OCI-M2 (cell line): ENCODE results near the gene COL28A1.
"Not testable (repeated sequence)": the region's sequence is repeated elsewhere in the genome, so short reads cannot be mapped to it uniquely, and the experiment has no call there.

ENCODE experiments used
- DNase-seq: peaks from one replicate; lab custom pipeline; 2025; ENCODE audit not compliant: unreplicated experiment; lab: John Stamatoyannopoulos, UW

Gene COL28A1

DNA sequence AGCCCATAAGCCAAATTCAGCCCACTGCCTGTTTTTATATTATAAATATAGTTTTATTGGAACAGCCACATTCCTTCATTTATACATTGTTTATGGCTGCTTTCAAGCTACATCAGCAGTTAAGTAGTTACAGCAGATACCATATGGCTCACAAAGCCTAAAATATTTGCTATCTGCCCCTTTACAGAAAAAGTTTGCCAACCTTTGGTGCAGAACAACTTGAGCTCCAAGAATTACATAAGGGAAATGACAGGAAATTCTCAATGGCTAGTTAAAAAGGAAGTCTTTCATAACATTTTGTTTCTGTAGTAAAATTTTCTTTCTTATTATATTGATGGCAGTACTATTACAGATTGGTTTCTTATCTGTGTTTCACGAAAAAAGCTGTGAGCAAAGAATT, 59.3 kb downstream of the COL28A1 start:
- no peak for DNase-seq

DNA sequence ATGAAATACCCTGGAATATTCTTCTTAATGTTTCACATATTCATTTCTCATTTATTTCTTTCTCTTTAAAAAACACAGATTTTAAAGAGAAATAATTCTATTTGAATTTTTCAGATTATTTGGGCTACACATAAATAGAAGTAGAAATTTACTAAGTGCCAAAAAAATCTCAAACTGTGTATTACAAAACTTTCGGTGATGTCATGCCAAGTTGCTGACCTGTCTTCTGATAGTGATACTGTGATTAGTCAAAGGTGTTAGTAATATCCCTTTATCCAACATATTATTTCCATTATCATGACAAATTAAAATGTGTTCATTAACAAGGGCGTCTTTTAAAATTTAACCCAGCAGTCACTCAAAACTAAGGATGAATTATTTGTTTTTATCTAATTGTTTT, 60.1 kb downstream of the COL28A1 start:
- DNase-seq: no peak

DNA sequence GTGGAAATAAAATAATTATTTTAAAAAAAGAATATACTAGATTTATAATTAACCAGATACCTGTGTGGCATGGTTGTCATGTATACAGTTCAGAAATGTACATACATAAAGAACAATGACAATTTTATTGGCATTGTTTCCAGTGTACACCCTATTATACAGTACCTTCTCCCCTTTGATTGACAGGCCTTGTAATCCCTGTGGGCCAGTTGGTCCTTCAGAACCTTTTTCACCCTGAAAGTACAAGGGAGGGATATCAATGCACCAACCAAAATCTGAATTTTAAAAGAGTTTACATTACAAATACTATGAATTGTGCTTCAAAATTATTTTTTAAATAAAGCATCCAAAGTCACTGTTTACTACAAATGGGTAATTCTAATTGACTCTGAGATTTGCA, 61.2 kb downstream of the COL28A1 start:
- no peak for DNase-seq

DNA sequence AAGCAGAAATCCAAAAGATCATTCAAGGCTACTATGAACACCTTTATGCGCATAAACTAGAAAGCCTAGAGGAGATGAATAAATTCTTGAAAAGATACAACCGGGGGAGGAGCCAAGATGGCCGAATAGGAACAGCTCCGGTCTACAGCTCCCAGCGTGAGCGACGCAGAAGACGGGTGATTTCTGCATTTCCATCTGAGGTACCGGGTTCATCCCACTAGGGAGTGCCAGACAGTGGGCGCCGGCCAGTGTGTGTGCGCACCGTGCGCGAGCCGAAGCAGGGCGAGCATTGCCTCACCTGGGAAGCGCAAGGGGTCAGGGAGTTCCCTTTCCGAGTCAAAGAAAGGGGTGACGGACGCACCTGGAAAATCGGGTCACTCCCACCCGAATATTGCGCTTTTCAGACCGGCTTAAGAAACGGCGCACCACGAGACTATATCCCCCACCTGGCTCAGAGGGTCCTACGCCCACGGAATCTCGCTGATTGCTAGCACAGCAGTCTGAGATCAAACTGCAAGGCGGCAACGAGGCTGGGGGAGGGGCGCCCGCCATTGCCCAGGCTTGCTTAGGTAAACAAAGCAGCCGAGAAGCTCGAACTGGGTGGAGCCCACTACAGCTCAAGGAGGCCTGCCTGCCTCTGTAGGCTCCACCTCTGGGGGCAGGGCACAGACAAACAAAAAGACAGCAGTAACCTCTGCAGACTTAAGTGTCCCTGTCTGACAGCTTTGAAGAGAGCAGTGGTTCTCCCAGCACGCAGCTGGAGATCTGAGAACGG, 70.5 kb downstream of the COL28A1 start:
- DNase-seq: not testable (repeated sequence)

DNA sequence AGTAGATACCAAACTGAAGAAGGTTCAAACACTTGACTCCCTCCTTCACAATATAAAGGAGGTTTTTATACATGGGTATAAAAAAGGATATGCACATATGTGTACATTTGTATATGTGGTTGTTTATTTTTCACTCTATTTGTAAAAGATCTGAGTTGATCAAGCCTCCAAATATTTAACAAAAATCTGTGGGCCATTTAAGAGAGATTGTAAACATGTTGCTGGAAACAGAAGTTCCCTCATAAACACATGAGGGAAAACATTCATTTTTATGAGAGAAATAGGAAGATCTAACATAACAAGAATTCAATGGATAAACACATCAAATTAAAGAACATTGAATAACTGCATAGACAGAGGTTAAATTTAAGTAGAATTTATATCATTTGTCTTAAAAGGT, 81.7 kb downstream of the COL28A1 start:
- DNase-seq: no peak

DNA sequence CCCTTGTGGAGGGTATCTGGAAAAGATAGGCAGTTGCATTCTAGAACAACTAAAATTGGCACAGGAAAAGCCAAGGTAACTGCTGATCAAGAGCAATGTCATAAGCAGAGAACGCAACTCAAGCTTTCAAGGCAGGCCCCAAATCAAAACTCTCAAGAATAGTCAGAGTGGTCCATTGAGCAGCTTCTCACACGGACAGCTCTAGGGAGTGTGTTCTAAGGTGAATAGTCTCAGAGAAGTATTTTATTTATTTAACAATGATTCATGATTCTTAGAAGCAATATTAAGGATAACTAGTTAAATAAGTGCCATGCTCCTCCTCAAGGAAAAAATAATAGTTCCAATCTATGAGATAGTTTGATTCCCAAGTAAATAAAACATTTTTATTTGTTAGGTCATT, 83.0 kb downstream of the COL28A1 start:
- DNase-seq: no peak

DNA sequence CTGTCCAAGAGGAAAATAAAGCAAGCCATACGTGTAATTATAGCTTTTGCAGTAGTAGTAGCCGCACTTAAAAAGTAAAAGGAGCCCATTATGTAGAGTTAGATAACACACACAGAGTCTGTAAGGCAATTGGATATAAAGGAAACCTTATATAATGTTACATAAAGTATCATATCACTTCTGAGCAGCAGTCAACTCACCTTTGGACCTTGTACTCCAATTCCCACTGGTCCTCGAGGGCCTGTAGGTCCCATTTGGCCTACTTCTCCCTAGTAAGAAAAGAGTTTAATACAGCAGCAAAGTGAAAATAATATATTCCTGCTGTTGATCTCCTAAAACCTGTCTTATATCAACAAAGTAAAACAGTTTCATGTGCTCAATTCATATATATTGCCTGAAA, 83.6 kb downstream of the COL28A1 start:
- no peak for DNase-seq

DNA sequence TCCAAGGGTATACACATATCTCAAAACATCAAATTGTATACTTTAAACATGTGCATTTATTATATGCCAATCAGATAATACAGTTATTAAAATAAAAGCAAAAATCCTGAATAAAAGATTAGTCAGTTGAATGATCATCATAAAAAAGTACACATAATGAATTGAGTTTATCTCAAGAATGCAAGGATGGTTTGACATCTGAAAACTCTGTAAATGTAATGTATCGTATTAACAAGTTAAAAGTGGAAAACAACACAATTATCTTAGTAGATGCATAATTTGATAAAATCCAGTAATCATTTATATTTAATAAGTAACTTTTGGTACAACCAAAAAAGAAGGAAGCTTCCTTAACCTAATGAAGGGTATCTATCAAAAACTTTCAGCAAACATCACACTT, 86.6 kb downstream of the COL28A1 start:
- DNase-seq: no peak

DNA sequence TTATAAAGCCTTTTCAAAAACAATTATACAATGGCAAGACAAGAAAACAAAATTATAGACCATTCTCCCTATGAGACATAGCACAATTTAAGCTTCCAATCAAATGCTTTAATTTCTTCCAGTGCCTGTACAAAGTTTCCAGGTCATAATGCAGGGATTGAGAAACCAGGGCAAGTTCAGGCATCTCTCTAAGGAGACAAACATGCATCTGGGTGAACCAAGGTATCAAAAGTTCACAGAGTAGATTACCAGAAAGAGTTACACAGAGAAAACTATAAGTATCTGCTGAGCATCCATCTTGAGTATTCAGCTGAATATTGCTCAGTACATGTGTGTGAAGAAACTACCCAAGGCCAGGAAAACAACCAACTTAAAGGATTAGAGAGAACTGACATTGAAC, 89.1 kb downstream of the COL28A1 start:
- DNase-seq: no peak

DNA sequence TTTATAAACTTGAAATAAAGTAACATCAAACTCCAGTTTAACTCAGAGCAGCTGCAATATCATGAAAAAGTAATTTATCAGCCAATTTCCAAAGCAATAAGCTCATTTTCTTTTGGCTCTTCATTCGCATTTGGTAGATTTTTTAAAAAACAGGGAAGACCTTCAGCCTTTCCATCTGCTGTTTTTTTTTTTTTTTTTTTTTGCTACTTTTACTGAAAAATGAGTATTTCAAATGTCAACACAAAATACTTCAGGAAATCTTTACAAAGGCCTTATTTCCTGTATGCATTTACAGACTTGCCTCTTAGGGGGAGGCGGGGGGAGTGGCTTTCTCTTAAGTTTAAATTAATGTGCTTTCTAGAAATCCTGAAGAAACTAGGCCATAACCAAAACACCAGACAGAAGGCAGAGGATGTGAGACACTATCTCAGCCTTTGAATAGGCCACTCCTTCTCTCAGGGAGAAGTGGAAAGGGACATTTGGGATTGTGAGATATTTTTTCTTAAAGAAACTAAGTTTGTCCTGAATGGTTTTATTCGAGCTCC, 91.8 kb downstream of the COL28A1 start:
- no peak for DNase-seq

DNA sequence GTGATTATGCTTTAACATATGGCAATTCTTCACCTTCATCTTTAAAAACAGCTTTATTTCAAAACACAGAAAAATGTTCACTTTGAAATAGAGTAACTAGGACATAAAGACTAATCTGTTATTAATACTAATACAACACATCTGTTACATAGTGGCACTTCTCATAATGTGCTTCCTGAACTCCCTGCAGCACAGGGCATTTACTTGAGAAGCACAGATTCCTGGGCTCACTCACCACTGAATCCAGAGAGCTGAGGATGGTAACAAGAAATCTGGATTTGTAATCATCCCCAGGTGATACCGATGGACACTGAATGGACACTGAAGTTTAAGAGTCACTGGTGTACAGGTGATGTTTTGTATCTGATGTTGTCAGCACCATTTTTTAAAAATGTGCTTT, 96.1 kb downstream of the COL28A1 start:
- DNase-seq: no peak

DNA sequence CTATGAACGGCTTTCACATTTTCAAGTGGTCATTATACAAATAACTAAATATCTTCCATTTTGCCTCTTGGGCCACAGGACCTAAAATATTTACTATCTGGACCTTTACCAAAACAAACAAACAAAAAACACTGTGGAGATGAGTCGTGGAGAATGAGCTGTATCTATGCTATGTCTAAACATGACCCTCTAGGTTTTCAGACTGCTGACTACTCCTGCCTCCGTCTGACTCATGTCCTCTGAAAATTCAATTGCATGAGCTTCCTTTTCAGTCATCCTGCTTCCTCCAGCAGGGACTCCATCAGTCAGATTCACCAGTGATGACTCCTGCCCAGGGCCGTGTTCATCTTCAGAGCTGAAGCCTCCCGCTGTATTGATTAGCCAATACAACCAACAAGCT, 96.8 kb downstream of the COL28A1 start:
- no peak for DNase-seq

DNA sequence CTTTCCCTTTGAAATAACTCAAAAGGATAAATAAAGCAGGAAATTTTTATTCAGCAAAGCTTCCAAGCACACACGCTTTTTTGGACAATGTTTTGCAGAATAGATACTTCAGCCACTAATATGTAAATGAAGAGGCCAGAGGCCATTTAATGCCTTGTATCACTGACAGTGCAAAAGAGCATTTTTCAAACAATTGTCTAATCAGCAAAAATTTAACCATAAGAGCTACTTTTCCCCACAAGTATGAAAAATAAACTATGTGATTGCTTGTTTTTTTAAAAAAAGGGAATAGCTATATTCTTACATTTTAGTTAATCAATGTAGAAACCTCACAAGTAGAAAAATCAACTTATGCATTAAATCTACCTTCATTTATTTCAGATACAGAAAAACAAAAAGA, 99.7 kb downstream of the COL28A1 start:
- DNase-seq: no peak

DNA sequence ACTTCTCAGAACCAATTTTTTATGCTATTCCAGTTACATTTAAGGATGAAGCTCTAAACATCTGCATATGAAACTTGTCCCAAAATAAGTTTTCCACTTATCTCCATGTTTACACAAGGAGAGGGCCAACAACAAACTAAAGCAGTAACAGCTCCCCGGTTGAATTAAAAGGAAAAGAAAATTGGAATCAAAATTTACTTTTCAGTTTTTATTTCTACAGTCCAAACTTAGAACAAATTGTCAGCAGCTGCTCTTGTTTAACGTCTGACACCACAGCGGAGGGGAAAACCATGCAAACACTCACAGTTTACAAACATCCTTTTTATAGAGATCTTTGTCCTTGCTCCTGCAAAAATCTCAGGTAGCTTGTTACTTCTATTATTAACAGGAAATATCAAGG, 101.3 kb downstream of the COL28A1 start:
- DNase-seq: no peak

DNA sequence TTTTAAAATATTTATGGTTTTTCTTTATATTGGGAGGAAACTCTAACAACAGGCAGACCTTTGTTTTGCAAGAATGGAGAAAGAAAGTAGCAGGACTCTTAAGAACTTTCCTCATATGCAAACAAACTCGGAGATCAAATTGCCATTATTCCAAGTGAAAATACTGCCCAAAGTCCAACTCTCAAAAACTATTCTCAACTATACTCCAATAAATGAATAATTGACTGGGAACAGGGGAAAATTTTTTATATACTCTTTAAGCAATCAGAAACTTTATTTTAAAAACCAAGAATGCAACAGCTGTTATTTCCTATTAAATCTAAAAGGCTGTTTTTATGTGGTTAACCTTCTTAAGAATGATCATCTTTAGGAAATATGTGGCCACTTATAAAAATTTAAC, 101.9 kb downstream of the COL28A1 start:
- DNase-seq: no peak

DNA sequence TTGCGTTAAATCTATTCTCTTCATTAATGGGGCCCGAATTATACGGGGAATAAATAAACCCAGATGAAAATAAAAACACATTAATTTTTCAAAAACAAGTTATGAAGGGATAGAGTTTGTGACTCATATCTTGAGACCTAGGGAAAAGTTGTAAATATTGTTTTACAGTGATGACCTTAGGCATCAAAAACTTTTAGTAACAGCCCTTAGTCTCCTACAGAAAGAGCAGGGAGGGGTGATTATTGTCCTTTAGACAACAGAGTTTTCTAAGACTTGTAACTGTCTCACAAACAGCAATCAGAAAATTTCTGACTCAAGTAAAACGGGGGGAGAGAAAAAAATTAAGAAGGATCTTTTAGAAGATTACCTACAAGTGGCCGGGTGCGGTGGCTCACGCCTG, 102.7 kb downstream of the COL28A1 start:
- DNase-seq: no peak

DNA sequence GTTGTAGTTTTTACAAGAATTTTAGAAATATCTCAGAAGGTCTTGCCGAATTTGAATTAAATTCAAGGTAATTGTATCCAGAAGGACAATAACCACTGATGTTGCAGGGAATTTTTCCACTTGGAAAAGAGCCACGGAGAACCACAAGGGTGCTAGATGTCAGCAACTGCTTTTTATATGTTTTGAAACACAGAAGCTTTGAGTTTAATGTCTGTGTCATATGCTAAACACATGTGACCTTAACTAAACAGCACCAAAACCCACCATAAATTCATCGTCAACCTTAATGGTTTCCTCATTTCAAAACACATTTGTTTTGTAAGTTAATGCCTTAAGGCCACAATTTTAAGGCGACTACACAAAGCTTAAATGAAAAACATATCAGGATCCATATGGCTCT, 106.9 kb downstream of the COL28A1 start:
- no peak for DNase-seq

DNA sequence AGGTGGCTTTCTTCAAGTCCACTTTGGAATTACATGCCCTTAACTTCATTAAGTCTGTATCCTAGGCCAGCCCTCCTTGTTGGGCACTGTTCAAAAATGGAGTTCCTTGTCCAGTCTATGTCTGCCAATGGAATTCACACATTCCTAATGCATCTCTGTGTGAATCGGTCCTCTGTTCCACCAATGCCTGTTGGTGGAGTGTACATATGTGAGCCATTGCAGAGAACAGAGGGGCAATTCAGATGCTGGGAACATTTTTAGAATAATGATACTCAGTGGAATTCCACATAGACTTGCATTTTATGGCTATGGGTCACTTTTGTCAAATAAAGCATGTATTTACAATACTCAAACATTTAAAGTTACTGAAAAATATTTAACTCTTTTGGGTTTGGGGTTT, 108.3 kb downstream of the COL28A1 start:
- no peak for DNase-seq

DNA sequence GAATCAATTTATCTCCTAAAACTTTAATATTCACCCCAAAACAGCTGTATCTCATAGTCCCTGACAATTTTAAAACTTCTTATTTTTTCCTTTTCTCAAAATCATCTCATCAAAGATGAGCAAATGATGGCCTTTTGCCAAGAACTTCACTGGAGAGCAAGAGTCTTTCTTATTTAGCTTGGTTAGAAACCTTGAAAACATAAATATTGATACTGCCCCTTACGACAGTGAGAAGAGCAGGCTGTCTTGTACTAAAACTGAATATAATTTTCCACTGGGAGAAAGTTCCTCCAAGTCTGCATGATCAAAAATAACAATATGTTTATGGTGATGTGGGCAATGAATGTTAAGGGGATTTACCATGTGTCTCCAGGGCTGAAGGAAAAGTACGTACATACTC, 109.0 kb downstream of the COL28A1 start:
- no peak for DNase-seq

DNA sequence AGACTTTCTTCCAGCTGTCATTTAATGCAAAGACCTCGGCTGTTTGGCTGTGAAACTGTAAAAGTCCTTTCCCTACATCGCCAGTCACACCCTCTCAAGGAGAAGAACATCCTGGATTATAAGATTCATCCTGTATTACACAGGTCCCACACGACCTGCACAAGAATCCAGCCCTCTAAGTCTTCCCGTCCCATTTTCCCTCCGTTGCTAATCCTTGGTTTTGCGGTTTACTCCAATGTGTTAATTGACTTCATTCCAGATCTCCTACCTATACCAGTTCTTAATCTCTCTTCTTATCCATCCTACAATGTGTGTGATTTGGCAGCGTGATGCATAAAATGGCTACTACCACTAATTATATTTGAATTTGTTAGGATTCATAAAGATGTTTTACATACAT, 110.4 kb downstream of the COL28A1 start:
- DNase-seq: no peak

DNA sequence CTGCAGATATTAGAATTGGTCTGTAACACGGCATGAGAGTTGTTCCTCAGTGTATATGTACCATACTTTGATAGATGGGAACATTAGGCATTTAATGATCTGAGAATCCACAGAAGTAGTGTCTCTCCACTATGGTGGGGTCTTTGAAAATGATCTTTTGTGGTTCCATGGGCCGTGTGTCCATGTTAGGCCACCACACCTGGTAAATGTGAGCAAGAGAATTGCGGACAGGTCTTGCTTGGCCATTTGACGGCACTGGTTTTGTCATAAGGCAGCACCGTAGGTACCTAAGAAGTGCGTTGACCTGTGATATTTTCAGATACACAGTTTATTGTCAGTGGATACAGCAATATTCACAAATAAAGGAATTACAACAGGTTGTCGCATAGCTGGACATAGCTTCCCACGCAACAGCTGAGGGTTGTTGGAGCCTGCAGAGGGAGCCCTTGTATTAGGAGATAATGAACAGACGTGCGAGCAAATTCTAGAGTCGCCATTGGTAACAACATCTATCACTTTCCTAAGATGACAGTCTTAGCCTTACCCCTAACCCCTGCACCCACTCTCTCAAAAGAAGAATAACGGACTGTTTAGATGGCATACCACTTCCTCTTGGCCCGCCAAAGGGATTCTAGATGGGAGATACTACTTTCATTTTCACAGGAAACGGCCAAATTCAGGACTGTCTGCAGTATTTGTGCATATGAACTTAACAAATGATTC, 111.4 kb downstream of the COL28A1 start:
- peak; percentile 36 for DNase-seq

DNA sequence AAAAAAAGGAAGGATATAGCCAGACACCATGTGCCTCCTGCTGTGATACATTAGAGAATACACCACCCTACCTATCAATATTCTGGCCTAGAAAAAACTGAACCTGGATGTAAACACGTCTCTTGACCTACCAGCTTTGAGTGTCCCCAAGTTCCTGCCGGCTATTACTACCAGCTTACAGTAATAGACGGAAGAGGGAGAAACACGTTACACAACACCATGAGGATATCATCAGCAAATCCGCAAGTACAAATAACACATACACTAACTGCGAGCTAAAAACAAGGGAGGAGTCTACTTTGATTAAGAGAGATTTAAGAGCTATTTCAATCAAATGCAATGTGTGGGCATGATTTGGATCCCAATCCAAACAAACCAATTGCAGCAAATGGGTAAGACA, 113.0 kb downstream of the COL28A1 start:
- no peak for DNase-seq

DNA sequence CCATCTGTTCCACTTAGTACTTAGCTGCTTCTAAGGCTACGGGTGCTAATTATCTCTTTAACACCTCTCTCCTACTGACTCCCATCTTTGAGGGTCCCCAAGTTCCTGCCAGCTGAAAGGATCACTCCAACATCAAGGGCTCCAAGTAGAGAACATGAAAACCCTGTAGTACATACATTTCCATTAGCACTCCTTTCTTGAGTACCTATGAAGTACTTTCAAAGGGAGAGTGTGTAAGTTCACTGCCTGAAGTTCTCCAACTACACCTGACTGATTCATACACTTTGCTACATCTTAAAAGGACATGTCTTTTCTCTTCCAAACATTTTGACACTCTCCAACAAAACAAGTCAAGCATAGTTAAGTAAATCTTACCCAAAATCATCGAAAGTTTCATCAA, 113.8 kb downstream of the COL28A1 start:
- DNase-seq: no peak
